Stimulated activated CD4-positive, alpha-beta T cell treated with anti-CD3 and anti-CD28 coated beads, Interleukin-12 subunit alpha, Interleukin-12 subunit beta, amount 100 ng/mL, for 4 hours (primary cell): ENCODE measurements around the gene PHACTR1.
"Not testable (repeated sequence)": the region's sequence is repeated elsewhere in the genome, so short reads cannot be mapped to it uniquely, and the experiment has no call there.

ENCODE experiments used
- DNase-seq: peaks from one replicate; pipeline ENCODE4 v3.0.0-alpha.2; 2020

The PHACTR1 gene

GRCh38 chr6:13299918-13300317 lies 583.4 kb downstream of the PHACTR1 start:
- no peak for DNase-seq

DNA sequence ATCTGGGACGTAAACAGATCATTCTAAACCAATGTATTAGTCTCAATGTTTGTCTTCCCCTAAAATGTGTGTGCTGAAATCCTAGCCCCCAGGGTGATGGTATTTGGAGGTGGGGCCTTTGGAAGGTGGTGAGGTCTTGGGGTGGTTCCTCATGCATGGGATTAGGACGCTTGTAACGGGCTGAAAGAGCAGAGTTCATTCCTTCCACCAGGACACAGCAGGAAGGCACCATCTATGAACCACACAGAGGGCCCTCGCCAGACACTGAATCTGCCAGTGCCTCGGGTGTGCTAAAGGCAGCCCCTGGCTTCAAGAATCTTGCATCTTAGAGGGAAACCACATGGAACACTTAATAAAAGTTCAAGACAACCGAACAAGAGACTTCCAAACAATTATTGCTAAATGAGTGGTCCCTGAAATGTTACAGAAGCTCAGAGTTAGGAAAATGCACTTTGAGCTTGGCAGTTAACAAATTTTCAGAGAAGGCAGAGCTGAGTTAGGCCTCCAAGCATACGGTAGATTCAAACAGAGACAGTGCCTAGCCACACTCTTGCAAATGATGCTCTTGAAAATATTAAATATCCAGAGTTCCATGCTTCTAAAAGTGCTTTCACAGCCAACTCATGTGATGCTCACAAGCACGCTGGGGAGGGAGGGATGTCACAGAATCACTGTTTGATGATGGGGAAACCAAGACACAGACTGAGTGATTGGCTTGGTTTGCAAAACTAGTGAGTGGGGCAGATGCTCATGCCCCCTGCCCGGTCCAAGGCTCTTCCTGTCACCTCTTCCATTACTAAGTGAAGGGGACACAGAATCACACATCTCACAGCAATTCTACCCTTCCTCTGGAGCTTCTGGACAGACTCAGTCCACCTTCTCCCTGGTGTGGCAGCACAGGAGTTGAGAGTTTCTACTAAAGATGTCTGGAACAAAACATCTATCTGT lies 584.4 kb downstream of the PHACTR1 start:
- DNase-seq: no peak

DNA sequence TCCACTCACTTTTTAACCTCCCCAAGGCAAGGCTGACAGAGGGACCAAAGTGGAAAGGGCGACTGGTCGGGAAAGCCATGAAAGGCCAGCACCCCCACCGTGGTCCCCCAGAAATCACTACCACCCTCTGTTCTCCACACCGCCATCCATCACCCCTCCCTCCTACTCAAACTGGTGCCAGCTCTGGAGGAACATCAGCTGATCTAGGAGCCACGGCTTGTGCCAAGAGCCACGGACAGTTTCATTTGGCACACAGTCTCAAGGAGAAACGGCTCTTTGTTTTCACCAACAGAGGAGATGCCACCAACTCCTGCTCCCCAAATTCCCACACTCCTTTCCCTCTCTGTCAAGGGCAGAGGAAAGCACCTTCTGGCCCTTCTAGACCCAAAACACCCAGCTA lies 585.7 kb downstream of the PHACTR1 start:
- DNase-seq: no peak

- DNase-seq: peak; percentile 8
Measured at GRCh38 chr6:13302751-13303667, 586.4 kb downstream of the PHACTR1 start.

DNA sequence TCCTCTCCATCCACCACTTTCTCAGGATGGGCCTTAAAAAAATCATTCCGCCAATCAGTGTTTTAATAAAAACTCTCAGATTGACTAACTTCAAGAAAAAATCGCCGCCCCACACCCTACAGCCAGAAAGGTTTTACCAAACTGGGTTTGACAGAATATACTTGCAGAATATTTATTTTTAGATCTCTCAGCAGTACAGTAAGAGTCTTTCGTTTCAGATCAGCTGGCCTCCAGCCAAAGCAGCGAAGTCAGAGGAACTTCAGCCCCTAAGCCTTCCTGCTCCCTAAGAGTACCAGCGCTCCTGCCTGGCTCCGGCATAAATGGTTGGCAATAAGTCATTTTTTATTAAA lies 587.1 kb downstream of the PHACTR1 start:
- peak; percentile 21 for DNase-seq

- DNase-seq: no peak
Measured at GRCh38 chr6:13304101-13304500, 587.5 kb downstream of the PHACTR1 start.

DNA sequence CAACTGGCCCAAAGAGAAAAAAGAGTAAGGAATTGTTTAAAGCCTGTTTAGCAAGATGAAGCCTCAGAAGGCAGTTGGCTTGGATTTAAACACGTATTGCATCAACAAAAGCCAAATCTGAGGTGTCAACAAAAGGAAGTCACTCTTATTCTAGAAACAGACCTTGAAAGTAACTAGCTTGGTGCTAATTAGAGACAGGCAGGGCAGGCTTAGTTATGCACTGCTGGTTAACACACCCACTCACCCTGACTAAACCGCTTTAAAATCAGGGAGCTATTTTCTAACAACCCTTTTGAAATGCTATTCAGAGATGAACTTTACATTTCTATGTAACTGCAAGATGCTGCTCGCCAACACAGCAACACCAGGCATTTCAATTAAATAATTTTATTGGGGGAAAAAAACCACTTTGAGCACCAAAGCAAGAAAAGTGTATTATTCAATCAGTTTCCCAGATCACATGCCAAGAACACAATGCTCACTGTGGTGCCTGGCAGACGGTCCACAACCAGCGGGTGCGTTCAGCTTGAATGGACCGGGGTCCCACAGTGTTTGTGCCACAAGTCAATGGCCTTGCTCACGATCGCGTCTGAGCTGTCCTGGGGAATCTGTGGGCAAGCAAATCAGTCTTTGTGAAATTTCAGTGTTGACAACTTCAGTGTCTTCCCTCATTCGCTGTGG lies 588.2 kb downstream of the PHACTR1 start:
- no peak for DNase-seq

GRCh38 chr6:13305288-13305687 lies 588.7 kb downstream of the PHACTR1 start:
- DNase-seq: no peak

DNA sequence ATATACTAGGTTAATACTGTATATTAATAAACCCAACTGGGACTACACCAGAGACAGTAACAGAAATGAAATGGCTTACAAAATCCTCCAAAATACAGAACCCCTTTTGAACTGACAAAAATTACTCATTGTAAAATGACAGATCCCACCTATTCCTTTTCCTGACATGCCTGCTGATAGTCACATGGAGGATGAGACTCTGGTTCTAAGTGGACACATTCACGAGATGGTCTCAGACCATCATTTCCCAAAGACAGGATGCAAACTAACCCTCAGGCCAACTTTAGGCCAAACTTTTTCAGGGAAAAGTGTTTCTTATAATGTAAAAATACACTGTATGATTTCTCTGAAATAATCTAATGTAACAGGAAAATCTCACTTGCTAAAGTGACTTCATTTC lies 589.2 kb downstream of the PHACTR1 start:
- DNase-seq: no peak

GRCh38 chr6:13307508-13307995 lies 591.0 kb downstream of the PHACTR1 start:
- DNase-seq: no peak

- DNase-seq: no peak
Measured at GRCh38 chr6:13308332-13308731, 591.8 kb downstream of the PHACTR1 start.

DNA sequence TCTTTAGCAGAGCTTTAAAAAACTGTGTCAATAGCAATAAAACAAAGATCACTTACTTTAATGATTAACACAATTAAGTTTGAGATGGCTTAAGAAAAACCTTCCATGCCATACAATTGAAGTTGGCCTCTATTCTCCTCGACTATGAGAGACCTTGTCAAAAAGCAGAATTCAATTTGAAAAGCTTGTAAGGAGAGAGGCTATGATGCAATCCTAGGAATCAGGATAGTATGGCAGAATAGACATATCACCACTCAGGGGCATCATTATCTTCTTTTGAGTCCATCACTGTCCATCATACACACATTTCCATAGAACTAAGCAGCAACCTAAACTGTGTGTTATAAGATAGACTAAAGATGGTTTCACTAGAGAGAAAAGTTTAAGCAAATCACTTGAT lies 594.6 kb downstream of the PHACTR1 start:
- DNase-seq: no peak

DNA sequence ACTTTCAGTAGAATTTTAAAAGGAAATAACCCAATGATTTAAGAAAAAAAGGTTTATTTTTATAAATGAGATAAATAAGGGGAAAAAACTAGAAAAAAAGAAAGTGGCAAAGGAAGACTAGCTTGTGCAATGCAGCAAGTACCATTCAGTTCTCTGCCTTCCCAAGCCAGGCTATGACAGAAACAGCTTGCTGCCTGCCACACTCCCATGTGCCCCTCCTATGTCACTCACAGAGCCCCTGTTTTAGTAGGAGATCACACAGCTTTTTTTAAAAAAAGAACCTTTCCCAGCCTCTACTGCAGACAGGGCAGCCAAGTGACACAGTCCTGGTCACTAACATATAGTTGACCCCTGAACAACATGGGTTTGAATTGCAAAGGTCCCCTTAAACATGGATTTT lies 598.2 kb downstream of the PHACTR1 start:
- no peak for DNase-seq

DNA sequence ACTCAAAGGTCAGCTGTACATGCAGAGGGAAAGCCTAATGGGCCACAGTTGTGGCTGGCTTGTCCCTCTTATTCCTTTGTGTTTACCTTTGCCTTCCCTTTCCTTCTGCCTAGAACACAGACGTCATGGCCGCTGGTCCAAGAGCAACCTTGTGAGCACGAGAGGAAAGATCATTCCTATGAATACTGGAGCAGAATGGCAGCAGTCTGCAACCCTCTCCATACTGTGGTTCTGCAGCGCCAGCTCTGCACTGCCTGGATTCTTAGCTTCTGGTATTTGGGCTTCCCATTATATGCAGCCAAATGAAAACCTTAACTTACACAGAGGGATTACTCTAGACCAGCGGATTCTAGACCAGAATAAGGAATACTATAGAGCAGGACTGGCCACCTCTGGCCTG lies 599.3 kb downstream of the PHACTR1 start:
- DNase-seq: no peak

- DNase-seq: no peak
Measured at GRCh38 chr6:13318821-13319220, 602.3 kb downstream of the PHACTR1 start.

GRCh38 chr6:13319891-13320564 lies 603.5 kb downstream of the PHACTR1 start:
- no peak for DNase-seq

DNA sequence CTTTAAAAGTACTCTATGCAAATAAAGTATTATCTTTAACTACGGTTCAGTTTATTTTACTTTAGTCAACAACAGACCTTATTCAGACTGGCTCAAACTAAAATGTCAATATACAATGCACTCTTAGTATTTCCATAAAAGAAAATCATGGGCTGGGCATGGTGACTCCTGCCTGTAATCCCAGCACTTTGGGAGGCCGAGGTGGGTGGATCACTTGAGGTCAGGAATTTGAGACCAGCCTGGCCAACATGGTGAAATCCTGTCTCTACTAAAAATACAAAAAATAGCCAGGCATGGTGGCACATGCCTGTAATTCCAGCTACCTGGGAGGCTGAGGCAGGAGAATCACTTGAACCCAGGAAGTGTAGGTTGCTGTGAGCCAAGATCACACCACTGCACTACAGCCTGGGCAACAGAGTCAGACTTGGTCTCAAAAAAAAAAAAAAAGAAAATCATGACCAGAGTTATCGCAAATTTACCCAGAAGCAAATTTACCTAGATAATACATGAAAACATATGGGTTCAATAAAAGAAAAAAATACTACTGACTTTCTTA lies 609.5 kb downstream of the PHACTR1 start:
- not testable (repeated sequence) for DNase-seq

GRCh38 chr6:13327691-13328075 lies 611.1 kb downstream of the PHACTR1 start:
- no peak for DNase-seq

DNA sequence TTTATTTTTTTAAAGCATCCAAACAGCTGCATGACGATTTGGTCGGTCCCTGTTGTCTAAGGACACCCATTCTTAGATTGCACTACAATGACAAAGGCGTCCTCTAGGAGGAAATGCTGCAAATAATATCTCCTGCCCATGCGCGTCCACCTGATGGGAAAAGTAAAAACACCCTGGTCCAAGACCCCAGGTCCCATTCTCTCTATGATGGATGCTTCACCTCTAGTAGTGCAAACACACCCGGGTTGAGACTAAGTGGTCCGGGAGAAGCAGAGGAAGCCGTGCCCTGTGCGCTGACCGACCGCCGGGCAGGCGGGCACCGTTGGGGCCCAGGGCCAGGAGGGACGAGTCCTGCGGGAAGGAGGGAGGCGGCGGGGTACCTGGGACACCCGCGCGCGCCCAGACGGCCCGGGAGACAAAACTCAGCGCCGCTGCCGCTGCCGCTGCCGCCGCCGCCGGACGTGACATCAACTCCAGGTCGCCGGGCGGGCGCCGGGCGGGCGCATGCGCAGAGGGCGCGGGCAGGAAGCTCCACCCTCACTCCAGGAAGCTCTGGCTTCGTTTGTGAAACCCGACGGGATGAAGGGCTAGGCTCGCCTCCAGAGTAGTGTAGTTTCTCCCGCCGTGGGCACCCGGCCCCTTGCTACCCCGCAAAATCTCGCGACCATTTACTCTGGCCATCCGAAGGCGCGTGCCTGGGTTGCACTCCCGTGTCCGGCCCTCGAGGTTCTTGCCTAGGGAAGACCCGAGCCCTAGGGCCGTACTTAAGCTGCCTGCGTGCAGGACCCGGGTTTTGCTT lies 611.7 kb downstream of the PHACTR1 start, which contains the start of gene TBC1D7:
Gene TBC1D7, minus strand, starts transcription at position 462 of the 799 bp plus-strand sequence. CDS start 1,639 bp downstream, outside the sequence.
- DNase-seq: peak; percentile 91

- no peak for DNase-seq
Measured at GRCh38 chr6:13328875-13329183, 612.3 kb downstream of the PHACTR1 start.
